ENCODE measurements around the gene TMCC2.

DNA sequence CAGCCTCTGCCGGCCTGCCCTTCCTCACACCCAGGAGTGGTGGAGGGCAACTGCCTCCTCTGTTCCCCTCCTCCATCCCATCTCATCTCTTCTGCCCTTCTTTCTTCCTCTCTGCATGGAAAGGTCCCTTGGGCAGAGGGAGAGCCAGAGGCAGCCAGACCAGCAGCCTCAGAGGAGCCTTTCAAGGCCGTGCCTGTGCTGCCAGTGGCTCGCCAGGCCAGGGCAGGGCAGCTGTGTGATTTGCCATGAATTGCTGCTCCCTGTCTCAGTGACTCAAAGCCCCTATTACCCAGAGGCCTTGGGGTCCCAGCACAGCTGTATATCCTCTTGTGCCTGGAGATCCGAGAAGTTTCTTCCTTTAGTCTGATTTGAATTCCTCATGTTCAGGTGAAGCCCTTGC is 21.9 kb downstream of the TMCC2 start:
- TF ChIP-seq, protein P1, sequence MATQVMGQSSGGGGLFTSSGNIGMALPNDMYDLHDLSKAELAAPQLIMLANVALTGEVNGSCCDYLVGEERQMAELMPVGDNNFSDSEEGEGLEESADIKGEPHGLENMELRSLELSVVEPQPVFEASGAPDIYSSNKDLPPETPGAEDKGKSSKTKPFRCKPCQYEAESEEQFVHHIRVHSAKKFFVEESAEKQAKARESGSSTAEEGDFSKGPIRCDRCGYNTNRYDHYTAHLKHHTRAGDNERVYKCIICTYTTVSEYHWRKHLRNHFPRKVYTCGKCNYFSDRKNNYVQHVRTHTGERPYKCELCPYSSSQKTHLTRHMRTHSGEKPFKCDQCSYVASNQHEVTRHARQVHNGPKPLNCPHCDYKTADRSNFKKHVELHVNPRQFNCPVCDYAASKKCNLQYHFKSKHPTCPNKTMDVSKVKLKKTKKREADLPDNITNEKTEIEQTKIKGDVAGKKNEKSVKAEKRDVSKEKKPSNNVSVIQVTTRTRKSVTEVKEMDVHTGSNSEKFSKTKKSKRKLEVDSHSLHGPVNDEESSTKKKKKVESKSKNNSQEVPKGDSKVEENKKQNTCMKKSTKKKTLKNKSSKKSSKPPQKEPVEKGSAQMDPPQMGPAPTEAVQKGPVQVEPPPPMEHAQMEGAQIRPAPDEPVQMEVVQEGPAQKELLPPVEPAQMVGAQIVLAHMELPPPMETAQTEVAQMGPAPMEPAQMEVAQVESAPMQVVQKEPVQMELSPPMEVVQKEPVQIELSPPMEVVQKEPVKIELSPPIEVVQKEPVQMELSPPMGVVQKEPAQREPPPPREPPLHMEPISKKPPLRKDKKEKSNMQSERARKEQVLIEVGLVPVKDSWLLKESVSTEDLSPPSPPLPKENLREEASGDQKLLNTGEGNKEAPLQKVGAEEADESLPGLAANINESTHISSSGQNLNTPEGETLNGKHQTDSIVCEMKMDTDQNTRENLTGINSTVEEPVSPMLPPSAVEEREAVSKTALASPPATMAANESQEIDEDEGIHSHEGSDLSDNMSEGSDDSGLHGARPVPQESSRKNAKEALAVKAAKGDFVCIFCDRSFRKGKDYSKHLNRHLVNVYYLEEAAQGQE (IDR thresholded peaks at IDR 0.05; ENCODE audit: insufficient read depth in 1 of 2, low read depth in 2 of 2, low read length in 2 of 2) = no peak
- TF ChIP-seq TAF1 (IDR thresholded peaks at IDR 0.05; ENCODE audit: borderline replicate concordance, insufficient read depth, low read length) (no peak), POLR2AphosphoS5 (IDR thresholded peaks at IDR 0.05; ENCODE audit: low read depth, low read length) (no peak), SIN3A (IDR thresholded peaks at IDR 0.05; ENCODE audit: borderline replicate concordance, insufficient read depth, low read length) (no peak)
